Sigmoid colon (tissue), 4 donors: ENCODE results near the gene CHPT1.

Experiments
- EP300 ChIP-seq, 4 donors: sonication (generic); formaldehyde crosslinking; IDR thresholded peaks; one replicate each; pipeline ENCODE4 v1.6.1; 2017; ENCODE audit warnings: antibody characterized with exemption in 4 of 4
- POLR2A ChIP-seq, 2 donors: fragments of 450-650 bp; IDR thresholded peaks; one replicate each; pipeline ENCODE4 v1.6.1; 2016; ENCODE audit warnings: antibody characterized with exemption in 2 of 2, mild to moderate bottlenecking in 2 of 2, moderate library complexity in 2 of 2
- POLR2AphosphoS5 ChIP-seq, 4 donors: sonication (generic); formaldehyde crosslinking; IDR thresholded peaks; one replicate each; pipeline ENCODE4 v1.6.1; 2017; ENCODE audit warnings: antibody characterized with exemption in 4 of 4
- TF ChIP-seq, protein P1 (sequence below), 4 experiments: fragments of 450-650 bp in 3 of 4; fragments of 200-600 bp in 1 of 4; IDR thresholded peaks; one replicate each; pipeline ENCODE4 v1.5.1; 2016 to 2019; ENCODE audit warnings: antibody characterized with exemption in 4 of 4, mild to moderate bottlenecking in 3 of 4, moderate library complexity in 2 of 4

- TF ChIP-seq POLR2A (IDR thresholded peaks at IDR 0.05) (no peak), POLR2AphosphoS5 (IDR thresholded peaks at IDR 0.05) (no peak), EP300 (IDR thresholded peaks at IDR 0.05) (no peak)
- TF ChIP-seq, protein P1, sequence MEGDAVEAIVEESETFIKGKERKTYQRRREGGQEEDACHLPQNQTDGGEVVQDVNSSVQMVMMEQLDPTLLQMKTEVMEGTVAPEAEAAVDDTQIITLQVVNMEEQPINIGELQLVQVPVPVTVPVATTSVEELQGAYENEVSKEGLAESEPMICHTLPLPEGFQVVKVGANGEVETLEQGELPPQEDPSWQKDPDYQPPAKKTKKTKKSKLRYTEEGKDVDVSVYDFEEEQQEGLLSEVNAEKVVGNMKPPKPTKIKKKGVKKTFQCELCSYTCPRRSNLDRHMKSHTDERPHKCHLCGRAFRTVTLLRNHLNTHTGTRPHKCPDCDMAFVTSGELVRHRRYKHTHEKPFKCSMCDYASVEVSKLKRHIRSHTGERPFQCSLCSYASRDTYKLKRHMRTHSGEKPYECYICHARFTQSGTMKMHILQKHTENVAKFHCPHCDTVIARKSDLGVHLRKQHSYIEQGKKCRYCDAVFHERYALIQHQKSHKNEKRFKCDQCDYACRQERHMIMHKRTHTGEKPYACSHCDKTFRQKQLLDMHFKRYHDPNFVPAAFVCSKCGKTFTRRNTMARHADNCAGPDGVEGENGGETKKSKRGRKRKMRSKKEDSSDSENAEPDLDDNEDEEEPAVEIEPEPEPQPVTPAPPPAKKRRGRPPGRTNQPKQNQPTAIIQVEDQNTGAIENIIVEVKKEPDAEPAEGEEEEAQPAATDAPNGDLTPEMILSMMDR (IDR thresholded peaks at IDR 0.05) = no peak
Measured at GRCh38 chr12:101653503-101653902, 43.9 kb upstream of the CHPT1 start.
